Measurements from ENCODE around the gene ZC3H8. TPM values are rescaled to one million over a fixed set of nuclear protein-coding genes. Genes with fewer than 3 reads are reported as not detected.

ZC3H8 gene
- total RNA-seq, 1 donor from 2014 or later: 13.1 TPM

DNA sequence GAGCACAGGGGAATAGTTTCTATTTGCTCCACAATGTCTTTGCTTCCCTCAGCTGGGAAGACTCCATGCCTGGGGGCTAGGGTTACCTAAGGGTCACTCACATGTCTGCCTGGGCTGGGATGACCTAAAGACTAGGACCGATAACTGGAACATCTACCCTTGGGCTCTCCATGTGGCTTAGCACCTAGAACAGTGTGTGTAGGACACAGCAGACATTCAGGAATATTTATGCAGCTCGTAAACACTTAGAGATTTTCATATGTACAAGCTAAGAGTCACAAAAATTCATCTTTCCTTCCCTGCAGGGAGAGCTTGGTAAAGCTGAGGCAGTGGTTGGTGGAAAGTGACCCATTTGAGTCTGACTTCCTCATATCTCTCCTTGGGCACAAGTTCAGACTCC, 60.8 kb downstream of the ZC3H8 start:
- no peaks in the 10 kb centered on the region for H3K4me1 Mint-ChIP-seq (ENCODE audit: low read depth, unreplicated experiment)
- no peaks in the 10 kb centered on the region for H3K9me3 Mint-ChIP-seq (ENCODE audit: unreplicated experiment)
- no peak overlapping the region for H3K4me3 Mint-ChIP-seq (ENCODE audit: unreplicated experiment)
- no peaks in the 10 kb centered on the region for H3K36me3 Mint-ChIP-seq (ENCODE audit: unreplicated experiment)
- H3K27me3 Mint-ChIP-seq (ENCODE audit: unreplicated experiment): peaks cover 2% of the 10 kb centered on the region
- TF ChIP-seq, protein P1, sequence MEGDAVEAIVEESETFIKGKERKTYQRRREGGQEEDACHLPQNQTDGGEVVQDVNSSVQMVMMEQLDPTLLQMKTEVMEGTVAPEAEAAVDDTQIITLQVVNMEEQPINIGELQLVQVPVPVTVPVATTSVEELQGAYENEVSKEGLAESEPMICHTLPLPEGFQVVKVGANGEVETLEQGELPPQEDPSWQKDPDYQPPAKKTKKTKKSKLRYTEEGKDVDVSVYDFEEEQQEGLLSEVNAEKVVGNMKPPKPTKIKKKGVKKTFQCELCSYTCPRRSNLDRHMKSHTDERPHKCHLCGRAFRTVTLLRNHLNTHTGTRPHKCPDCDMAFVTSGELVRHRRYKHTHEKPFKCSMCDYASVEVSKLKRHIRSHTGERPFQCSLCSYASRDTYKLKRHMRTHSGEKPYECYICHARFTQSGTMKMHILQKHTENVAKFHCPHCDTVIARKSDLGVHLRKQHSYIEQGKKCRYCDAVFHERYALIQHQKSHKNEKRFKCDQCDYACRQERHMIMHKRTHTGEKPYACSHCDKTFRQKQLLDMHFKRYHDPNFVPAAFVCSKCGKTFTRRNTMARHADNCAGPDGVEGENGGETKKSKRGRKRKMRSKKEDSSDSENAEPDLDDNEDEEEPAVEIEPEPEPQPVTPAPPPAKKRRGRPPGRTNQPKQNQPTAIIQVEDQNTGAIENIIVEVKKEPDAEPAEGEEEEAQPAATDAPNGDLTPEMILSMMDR (IDR thresholded peaks at IDR 0.05; ENCODE audit: partially characterized antibody, unreplicated experiment): no peak
- no peak for DNase-seq
- no peak overlapping the region for H3K27ac Mint-ChIP-seq (ENCODE audit: unreplicated experiment)

DNA sequence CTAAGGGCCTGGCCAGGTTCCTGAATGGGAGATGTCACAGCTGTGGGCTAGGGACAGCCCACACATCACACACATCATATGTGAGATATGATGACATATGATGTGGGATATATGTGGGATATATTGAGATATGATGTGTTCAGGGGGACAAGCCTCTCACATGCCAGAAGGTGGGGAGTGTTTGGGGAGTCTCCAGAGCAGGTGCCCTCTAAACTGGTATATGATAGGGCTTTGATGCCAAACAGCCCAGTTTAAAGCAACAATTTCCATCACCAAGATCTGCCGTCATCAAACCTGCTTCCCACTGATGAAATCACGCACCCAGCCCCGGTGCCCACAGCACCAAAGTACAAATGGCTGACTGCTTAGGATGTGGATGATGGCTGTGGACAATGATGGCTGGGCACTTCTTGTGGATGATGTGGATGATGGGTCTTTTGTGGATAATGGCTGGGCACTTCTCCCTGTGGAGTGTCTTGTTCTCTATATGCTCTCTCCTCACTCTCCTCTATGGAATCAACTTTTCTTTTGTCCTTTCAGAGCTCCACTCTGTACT, 65.8 kb downstream of the ZC3H8 start:
- no peak overlapping the region for H3K4me3 Mint-ChIP-seq (ENCODE audit: unreplicated experiment)
- H3K36me3 Mint-ChIP-seq (ENCODE audit: unreplicated experiment): peaks cover 4% of the 10 kb centered on the region
- H3K27me3 Mint-ChIP-seq (ENCODE audit: unreplicated experiment): no peaks in the 10 kb centered on the region
- TF ChIP-seq, protein P1 (IDR thresholded peaks at IDR 0.05; ENCODE audit: partially characterized antibody, unreplicated experiment): no peak
- DNase-seq: no peak
- no peak overlapping the region for H3K27ac Mint-ChIP-seq (ENCODE audit: unreplicated experiment)
- no peaks in the 10 kb centered on the region for H3K4me1 Mint-ChIP-seq (ENCODE audit: low read depth, unreplicated experiment)
- no peaks in the 10 kb centered on the region for H3K9me3 Mint-ChIP-seq (ENCODE audit: unreplicated experiment)

DNA sequence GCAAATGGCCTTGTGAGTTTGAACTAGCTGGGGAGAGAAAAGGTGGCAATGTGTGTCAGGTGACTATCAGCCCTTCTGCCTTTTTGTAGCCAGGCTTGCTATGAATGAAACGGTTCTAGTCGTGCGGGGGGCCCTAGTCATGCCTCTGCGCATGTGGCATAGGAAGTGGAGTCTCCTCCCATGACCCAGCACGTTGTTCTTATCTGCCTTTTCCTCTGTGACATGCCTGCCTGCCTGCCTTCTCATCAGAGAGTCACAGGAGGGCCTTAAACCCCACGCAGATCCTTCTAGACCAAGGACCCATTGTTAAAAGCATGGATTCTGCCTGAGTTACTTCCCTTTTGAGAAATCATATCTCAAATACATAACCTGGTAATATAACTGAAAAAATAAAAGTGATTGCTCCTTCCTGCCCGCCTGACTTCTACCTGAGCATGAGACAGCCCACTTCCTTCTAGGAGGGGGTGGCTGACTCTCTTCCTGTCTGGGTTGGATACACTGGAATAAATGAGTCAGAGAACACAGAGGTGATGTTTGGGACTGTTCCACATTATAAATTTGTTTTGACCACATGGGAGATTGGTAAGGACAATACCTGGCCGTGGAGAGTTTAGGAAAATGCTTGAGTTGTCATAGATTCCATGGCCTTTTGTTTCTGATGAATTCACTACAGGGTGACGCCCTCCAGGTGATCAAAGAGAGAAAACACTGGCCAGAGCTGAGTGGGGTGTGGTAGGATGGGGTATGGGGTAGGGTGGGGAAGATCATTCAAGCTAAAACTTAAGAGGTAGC, 66.8 kb downstream of the ZC3H8 start:
- Mint-ChIP-seq H3K36me3 (ENCODE audit: unreplicated experiment) (peaks cover 4% of the 10 kb centered on the region), H3K9me3 (ENCODE audit: unreplicated experiment) (no peaks in the 10 kb centered on the region), H3K4me1 (ENCODE audit: low read depth, unreplicated experiment) (no peaks in the 10 kb centered on the region), H3K27me3 (ENCODE audit: unreplicated experiment) (no peaks in the 10 kb centered on the region), H3K27ac (ENCODE audit: unreplicated experiment) (no peak overlapping the region), H3K4me3 (ENCODE audit: unreplicated experiment) (no peak overlapping the region)
- TF ChIP-seq, protein P1 (IDR thresholded peaks at IDR 0.05; ENCODE audit: partially characterized antibody, unreplicated experiment): no peak
- DNase-seq: no peak

GRCh38 chr2:112187046-112187715, 67.7 kb downstream of the ZC3H8 start:
- no peak for DNase-seq
- Mint-ChIP-seq H3K4me3 (ENCODE audit: unreplicated experiment) (no peak overlapping the region), H3K9me3 (ENCODE audit: unreplicated experiment) (peaks cover 3% of the 10 kb centered on the region), H3K4me1 (ENCODE audit: low read depth, unreplicated experiment) (peaks cover 5% of the 10 kb centered on the region), H3K27ac (ENCODE audit: unreplicated experiment) (no peak overlapping the region), H3K27me3 (ENCODE audit: unreplicated experiment) (peaks cover 3% of the 10 kb centered on the region), H3K36me3 (ENCODE audit: unreplicated experiment) (peaks cover 4% of the 10 kb centered on the region)
- TF ChIP-seq, protein P1 (IDR thresholded peaks at IDR 0.05; ENCODE audit: partially characterized antibody, unreplicated experiment): no peak

- no peak for DNase-seq
- peaks cover 9% of the 10 kb centered on the region for H3K27me3 Mint-ChIP-seq (ENCODE audit: unreplicated experiment)
- H3K4me3 Mint-ChIP-seq (ENCODE audit: unreplicated experiment): no peak overlapping the region
- TF ChIP-seq, protein P1 (IDR thresholded peaks at IDR 0.05; ENCODE audit: partially characterized antibody, unreplicated experiment): no peak
- H3K9me3 Mint-ChIP-seq (ENCODE audit: unreplicated experiment): peaks cover 5% of the 10 kb centered on the region
- H3K36me3 Mint-ChIP-seq (ENCODE audit: unreplicated experiment): peaks cover 11% of the 10 kb centered on the region
- no peak overlapping the region for H3K27ac Mint-ChIP-seq (ENCODE audit: unreplicated experiment)
- peaks cover 7% of the 10 kb centered on the region for H3K4me1 Mint-ChIP-seq (ENCODE audit: low read depth, unreplicated experiment)
Observed at GRCh38 chr2:112185131-112185530, 69.7 kb downstream of the ZC3H8 start.

All from glutamatergic neuron (in vitro differentiated cells).